ENCODE results near the gene SEPTIN12.
A peak's percentile ranks its signal among the peaks of the same experiment; 100 is the strongest.

The SEPTIN12 gene

GRCh38 chr16:4814542-4815173 lies 26.5 kb upstream of the SEPTIN12 start:
- no peak overlapping the region for H3K9ac ChIP-seq (ENCODE audit: low read depth, low read length)
- no peak overlapping the region for H3K4me3 ChIP-seq (ENCODE audit: low read length)
- H3K9me3 ChIP-seq (replicated peaks; ENCODE audit: low read length) = no peaks in the 10 kb centered on the region
- peaks cover 50% of the 10 kb centered on the region for H3K36me3 ChIP-seq (ENCODE audit: insufficient read depth, low read length)
- H3K27me3 ChIP-seq (ENCODE audit: control insufficient read depth, insufficient read depth, low read length) = no peaks in the 10 kb centered on the region
- H3K4me2 ChIP-seq (ENCODE audit: low read length) = no peak overlapping the region
- no peaks in the 10 kb centered on the region for H3K4me1 ChIP-seq (ENCODE audit: control insufficient read depth, insufficient read depth, low read length)

- H3K4me1 ChIP-seq (ENCODE audit: control insufficient read depth, insufficient read depth, low read length) = no peaks in the 10 kb centered on the region
- H3K9me3 ChIP-seq (replicated peaks; ENCODE audit: low read length) = no peaks in the 10 kb centered on the region
- H3K4me2 ChIP-seq (ENCODE audit: low read length) = no peak overlapping the region
- no peaks in the 10 kb centered on the region for H3K27me3 ChIP-seq (ENCODE audit: control insufficient read depth, insufficient read depth, low read length)
- H3K9ac ChIP-seq (ENCODE audit: low read depth, low read length) = no peak overlapping the region
- H3K36me3 ChIP-seq (ENCODE audit: insufficient read depth, low read length) = peaks cover 44% of the 10 kb centered on the region
- no peak overlapping the region for H3K4me3 ChIP-seq (ENCODE audit: low read length)
Observed at GRCh38 chr16:4814046-4814445, 25.9 kb upstream of the SEPTIN12 start.

- Histone ChIP-seq H3K4me1 (ENCODE audit: control insufficient read depth, insufficient read depth, low read length) (no peaks in the 10 kb centered on the region), H3K4me3 (ENCODE audit: low read length) (no peak overlapping the region), H3K4me2 (ENCODE audit: low read length) (no peak overlapping the region), H3K9me3 (replicated peaks; ENCODE audit: low read length) (no peaks in the 10 kb centered on the region), H3K27me3 (ENCODE audit: control insufficient read depth, insufficient read depth, low read length) (no peaks in the 10 kb centered on the region), H3K9ac (ENCODE audit: low read depth, low read length) (no peak overlapping the region), H3K36me3 (ENCODE audit: insufficient read depth, low read length) (peaks cover 48% of the 10 kb centered on the region)
Observed at GRCh38 chr16:4813251-4814003, 25.3 kb upstream of the SEPTIN12 start.

- H3K9ac ChIP-seq (ENCODE audit: low read depth, low read length) = no peak overlapping the region
- no peaks in the 10 kb centered on the region for H3K9me3 ChIP-seq (replicated peaks; ENCODE audit: low read length)
- H3K27me3 ChIP-seq (ENCODE audit: control insufficient read depth, insufficient read depth, low read length) = no peaks in the 10 kb centered on the region
- peaks cover 47% of the 10 kb centered on the region for H3K36me3 ChIP-seq (ENCODE audit: insufficient read depth, low read length)
- no peaks in the 10 kb centered on the region for H3K4me1 ChIP-seq (ENCODE audit: control insufficient read depth, insufficient read depth, low read length)
- no peak overlapping the region for H3K4me3 ChIP-seq (ENCODE audit: low read length)
- no peak overlapping the region for H3K4me2 ChIP-seq (ENCODE audit: low read length)
Observed at GRCh38 chr16:4811773-4812172, 23.6 kb upstream of the SEPTIN12 start.

GRCh38 chr16:4811242-4811641 lies 23.1 kb upstream of the SEPTIN12 start:
- no peak overlapping the region for H3K4me3 ChIP-seq (ENCODE audit: low read length)
- no peak overlapping the region for H3K4me2 ChIP-seq (ENCODE audit: low read length)
- no peaks in the 10 kb centered on the region for H3K9me3 ChIP-seq (replicated peaks; ENCODE audit: low read length)
- H3K4me1 ChIP-seq (ENCODE audit: control insufficient read depth, insufficient read depth, low read length) = no peaks in the 10 kb centered on the region
- no peaks in the 10 kb centered on the region for H3K27me3 ChIP-seq (ENCODE audit: control insufficient read depth, insufficient read depth, low read length)
- peaks cover 45% of the 10 kb centered on the region for H3K36me3 ChIP-seq (ENCODE audit: insufficient read depth, low read length)
- H3K9ac ChIP-seq (ENCODE audit: low read depth, low read length) = no peak overlapping the region

- peaks cover 12% of the 10 kb centered on the region for H3K4me1 ChIP-seq (ENCODE audit: control insufficient read depth, insufficient read depth, low read length)
- no peak overlapping the region for H3K4me2 ChIP-seq (ENCODE audit: low read length)
- H3K9ac ChIP-seq (ENCODE audit: low read depth, low read length) = no peak overlapping the region
- H3K4me3 ChIP-seq (ENCODE audit: low read length) = no peak overlapping the region
- H3K36me3 ChIP-seq (ENCODE audit: insufficient read depth, low read length) = peaks cover 23% of the 10 kb centered on the region
- no peaks in the 10 kb centered on the region for H3K9me3 ChIP-seq (replicated peaks; ENCODE audit: low read length)
- H3K27me3 ChIP-seq (ENCODE audit: control insufficient read depth, insufficient read depth, low read length) = no peaks in the 10 kb centered on the region
Observed at GRCh38 chr16:4806280-4806679, 18.1 kb upstream of the SEPTIN12 start.

GRCh38 chr16:4805231-4805630 lies 17.1 kb upstream of the SEPTIN12 start:
- H3K9ac ChIP-seq (ENCODE audit: low read depth, low read length) = no peak overlapping the region
- peaks cover 13% of the 10 kb centered on the region for H3K4me1 ChIP-seq (ENCODE audit: control insufficient read depth, insufficient read depth, low read length)
- no peak overlapping the region for H3K4me3 ChIP-seq (ENCODE audit: low read length)
- no peak overlapping the region for H3K4me2 ChIP-seq (ENCODE audit: low read length)
- no peaks in the 10 kb centered on the region for H3K9me3 ChIP-seq (replicated peaks; ENCODE audit: low read length)
- no peaks in the 10 kb centered on the region for H3K27me3 ChIP-seq (ENCODE audit: control insufficient read depth, insufficient read depth, low read length)
- peaks cover 20% of the 10 kb centered on the region for H3K36me3 ChIP-seq (ENCODE audit: insufficient read depth, low read length)

- H3K36me3 ChIP-seq (ENCODE audit: insufficient read depth, low read length) = peaks cover 20% of the 10 kb centered on the region
- no peak overlapping the region for H3K9ac ChIP-seq (ENCODE audit: low read depth, low read length)
Observed at GRCh38 chr16:4803898-4804762, 16.0 kb upstream of the SEPTIN12 start.

GRCh38 chr16:4803401-4803844 lies 15.3 kb upstream of the SEPTIN12 start:
- Histone ChIP-seq H3K4me2 (ENCODE audit: low read length) (peak overlapping the region; percentile 92), H3K27me3 (ENCODE audit: control insufficient read depth, insufficient read depth, low read length) (no peaks in the 10 kb centered on the region), H3K36me3 (ENCODE audit: insufficient read depth, low read length) (peaks cover 16% of the 10 kb centered on the region), H3K4me1 (ENCODE audit: control insufficient read depth, insufficient read depth, low read length) (peaks cover 13% of the 10 kb centered on the region), H3K9ac (ENCODE audit: low read depth, low read length) (peak overlapping the region; percentile 71), H3K4me3 (ENCODE audit: low read length) (peak overlapping the region; percentile 94), H3K9me3 (replicated peaks; ENCODE audit: low read length) (no peaks in the 10 kb centered on the region)

More at GRCh38 chr16:4803898-4804762, 16.0 kb upstream of the SEPTIN12 start:
- Histone ChIP-seq H3K4me3 (ENCODE audit: low read length) (no peak overlapping the region), H3K27me3 (ENCODE audit: control insufficient read depth, insufficient read depth, low read length) (no peaks in the 10 kb centered on the region), H3K9me3 (replicated peaks; ENCODE audit: low read length) (no peaks in the 10 kb centered on the region), H3K4me2 (ENCODE audit: low read length) (no peak overlapping the region), H3K4me1 (ENCODE audit: control insufficient read depth, insufficient read depth, low read length) (peaks cover 13% of the 10 kb centered on the region)

- Histone ChIP-seq H3K9me3 (replicated peaks; ENCODE audit: low read length) (no peaks in the 10 kb centered on the region), H3K4me1 (ENCODE audit: control insufficient read depth, insufficient read depth, low read length) (peaks cover 13% of the 10 kb centered on the region), H3K4me3 (ENCODE audit: low read length) (peak overlapping the region; percentile 94), H3K36me3 (ENCODE audit: insufficient read depth, low read length) (peaks cover 14% of the 10 kb centered on the region), H3K4me2 (ENCODE audit: low read length) (peak overlapping the region; percentile 92), H3K27me3 (ENCODE audit: control insufficient read depth, insufficient read depth, low read length) (no peaks in the 10 kb centered on the region), H3K9ac (ENCODE audit: low read depth, low read length) (peak overlapping the region; percentile 71)
Observed at GRCh38 chr16:4802659-4803287, 14.6 kb upstream of the SEPTIN12 start.
